HG03342 (cell line): ENCODE results near the gene CEP128.

ENCODE experiments used
- ATAC-seq: cut with Tn5 transposase; IDR thresholded peaks from one replicate; pipeline ENCODE4 v1.9.1; 2021; ENCODE audit warnings: mild to moderate bottlenecking, moderate library complexity; ENCODE audit not compliant: unreplicated experiment

The CEP128 gene

GRCh38 chr14:80780500-80780899 is 161.0 kb downstream of the CEP128 start:
- no peak for ATAC-seq

DNA sequence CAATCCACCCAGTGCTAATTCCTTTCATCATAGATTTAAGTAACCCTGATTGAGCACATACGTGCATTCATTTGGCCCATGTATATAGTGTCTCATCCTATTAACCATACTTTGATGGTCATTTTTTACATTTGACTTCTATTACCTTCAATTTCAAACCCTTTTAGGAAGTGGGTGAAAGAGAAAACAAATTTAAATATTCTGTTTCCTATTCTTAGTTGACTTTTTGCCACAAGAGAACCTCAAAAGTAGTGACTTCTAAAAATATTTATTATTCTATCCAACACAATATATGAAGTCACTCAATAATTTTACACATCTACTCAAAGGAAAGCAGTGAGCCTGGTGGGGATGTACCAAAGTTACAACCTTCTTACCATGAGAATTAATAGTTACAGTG is 164.9 kb downstream of the CEP128 start:
- no peak for ATAC-seq

GRCh38 chr14:80776186-80776585 is 165.4 kb downstream of the CEP128 start:
- no peak for ATAC-seq

GRCh38 chr14:80772504-80772903 is 169.0 kb downstream of the CEP128 start:
- ATAC-seq: no peak

- ATAC-seq: no peak
These were observed 170.3 kb downstream of the CEP128 start for GRCh38 chr14:80771201-80771600.

DNA sequence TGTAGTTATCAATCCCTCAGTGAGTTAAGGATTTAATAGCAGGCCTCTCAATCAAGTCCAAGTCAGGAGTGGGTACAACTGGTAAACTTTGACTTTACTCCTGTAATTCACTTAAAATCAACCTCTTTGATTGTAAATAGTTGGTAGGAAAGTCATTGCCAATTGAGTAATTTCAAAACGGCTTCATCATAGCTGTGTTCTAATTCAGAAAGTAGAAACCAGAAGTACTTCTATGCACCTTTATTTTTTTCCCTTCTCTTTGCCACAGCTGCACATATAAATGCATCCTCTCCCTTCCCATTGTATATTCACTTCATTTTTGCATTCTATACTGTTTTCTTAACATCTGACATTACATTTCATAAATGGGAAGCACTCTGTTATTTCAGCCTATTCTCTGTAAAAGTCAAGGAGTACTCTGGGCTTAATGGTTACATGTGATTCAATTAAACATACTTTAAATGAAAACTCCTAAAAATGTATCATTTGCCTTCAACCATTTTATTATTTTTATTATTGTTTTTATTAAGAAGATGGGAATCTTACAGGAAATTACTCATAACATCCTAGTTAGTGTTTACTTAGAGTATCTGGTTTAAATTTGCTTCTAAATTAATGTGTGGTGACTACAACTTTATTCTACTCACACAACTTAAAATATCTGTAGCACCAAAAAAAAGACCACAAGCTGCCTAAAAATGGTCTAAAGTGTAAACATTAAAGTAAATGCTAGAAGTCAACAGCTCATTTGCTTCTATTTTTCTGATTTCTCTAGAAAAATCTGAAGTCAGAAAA is 171.2 kb downstream of the CEP128 start:
- no peak for ATAC-seq

DNA sequence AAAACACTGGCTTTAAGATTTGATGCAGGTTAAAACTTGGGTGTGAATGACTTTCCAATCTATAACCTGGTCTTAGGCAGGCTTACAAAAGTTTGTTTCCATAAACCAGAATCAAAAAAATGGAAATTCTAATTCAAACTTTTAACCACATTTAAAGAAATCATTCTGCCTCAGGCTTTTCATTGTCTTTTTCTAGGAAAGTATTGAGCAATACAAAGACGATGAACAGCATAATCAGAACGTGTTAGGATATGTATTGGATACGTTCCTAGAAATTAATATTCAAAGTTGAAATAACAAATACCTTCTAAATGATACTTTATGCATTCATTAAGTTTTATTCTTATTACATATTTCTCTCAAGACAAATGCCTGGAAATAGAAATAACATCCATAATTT is 172.9 kb downstream of the CEP128 start:
- no peak for ATAC-seq

- ATAC-seq: no peak
These were observed 176.5 kb downstream of the CEP128 start for GRCh38 chr14:80764921-80765507.

- ATAC-seq: no peak
These were observed 177.0 kb downstream of the CEP128 start for GRCh38 chr14:80764496-80764895.

DNA sequence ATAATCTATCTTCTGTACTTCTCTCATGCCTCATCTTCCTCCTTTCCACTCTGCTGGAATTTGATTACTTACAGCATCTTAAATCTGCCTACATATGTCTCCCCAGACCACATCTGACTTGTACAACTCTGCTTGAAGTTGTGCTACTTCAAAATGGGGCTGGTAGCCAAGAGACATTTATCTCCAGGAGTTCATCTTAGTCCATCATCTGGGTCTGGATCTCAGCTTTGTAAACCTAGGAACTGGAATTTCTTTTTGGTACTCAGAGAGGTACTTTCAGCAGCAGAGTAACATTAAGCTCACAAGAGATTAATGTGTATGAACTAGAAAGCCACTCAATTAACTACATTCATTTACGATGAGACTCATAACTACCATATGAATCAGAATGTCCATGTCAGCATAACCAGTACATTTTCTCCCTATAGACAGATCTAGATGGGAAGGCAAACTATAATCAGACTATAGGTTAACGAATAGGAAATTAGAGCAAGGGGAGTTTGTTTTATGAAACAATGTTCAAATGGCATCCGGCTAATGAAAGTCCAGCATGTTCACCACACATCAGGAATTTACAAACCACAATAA is 178.8 kb downstream of the CEP128 start:
- ATAC-seq: no peak

- no peak for ATAC-seq
These were observed 186.8 kb downstream of the CEP128 start for GRCh38 chr14:80754696-80755095.

GRCh38 chr14:80751285-80751684 is 190.3 kb downstream of the CEP128 start:
- ATAC-seq: no peak

GRCh38 chr14:80726211-80726610 is 215.3 kb downstream of the CEP128 start:
- no peak for ATAC-seq

GRCh38 chr14:80718940-80719339 is 222.6 kb downstream of the CEP128 start:
- no peak for ATAC-seq

DNA sequence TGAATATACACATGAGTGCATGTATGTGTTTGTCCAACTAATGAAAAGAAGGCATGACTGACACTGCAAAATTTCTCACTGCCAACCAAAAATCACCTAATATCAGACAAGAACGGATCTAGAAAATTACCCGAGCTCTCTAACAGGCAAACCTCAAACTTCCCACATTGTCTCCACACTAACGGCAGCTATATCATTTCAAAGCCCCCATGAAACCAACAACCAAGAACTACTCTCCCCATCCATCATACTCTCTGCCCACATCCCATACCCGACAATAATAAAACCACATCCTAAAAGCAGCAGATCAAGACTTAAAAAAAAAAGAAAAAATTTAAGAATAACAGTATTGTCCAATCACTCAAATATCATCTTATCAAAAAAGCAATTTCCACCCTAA is 227.1 kb downstream of the CEP128 start:
- ATAC-seq: no peak

- ATAC-seq: no peak
These were observed 228.3 kb downstream of the CEP128 start for GRCh38 chr14:80713076-80713850.

DNA sequence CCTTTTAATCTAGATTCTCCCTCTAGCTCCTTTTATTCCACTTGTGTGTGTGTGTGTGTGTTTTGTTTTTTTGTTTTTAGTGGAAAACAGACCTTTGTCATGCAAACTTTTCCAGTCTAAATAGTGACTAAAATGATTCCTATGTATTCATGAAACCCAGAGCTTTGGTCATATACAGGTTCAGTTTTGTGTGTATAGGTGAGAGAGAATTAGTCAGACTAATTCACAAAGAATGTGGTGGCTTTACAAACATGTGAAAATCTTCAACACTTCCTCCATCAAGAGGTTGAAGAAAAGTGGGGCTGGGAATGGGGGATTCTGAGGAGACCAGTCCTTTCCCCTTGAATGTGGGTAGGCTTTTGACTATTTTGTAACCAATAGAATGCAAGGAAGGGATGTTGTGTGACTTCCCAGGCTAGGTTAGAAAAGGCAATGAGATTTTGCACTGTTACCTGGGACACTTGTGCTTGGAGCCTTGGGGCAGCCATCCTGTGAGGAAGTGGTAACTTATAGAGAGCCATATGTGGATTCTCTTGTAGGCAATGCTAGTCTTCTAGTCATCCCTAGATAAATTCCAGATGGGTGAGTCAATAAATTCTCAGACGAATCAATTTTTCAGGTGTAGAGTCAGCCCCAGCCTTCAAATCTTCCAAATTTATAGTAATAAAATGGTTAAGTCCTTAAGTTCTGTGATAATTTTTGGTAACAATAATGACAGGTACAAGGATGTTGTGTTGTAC is 236.1 kb downstream of the CEP128 start:
- no peak for ATAC-seq

- ATAC-seq: no peak
These were observed 240.9 kb downstream of the CEP128 start for GRCh38 chr14:80700601-80701000.

GRCh38 chr14:80699861-80700260 is 241.7 kb downstream of the CEP128 start:
- ATAC-seq: peak; percentile 41

- ATAC-seq: no peak
These were observed 242.6 kb downstream of the CEP128 start for GRCh38 chr14:80698974-80699373.

GRCh38 chr14:80695869-80696268 is 245.7 kb downstream of the CEP128 start:
- peak; percentile 64 for ATAC-seq
